Measurements from ENCODE around the gene IRF2.

Gene IRF2

DNA sequence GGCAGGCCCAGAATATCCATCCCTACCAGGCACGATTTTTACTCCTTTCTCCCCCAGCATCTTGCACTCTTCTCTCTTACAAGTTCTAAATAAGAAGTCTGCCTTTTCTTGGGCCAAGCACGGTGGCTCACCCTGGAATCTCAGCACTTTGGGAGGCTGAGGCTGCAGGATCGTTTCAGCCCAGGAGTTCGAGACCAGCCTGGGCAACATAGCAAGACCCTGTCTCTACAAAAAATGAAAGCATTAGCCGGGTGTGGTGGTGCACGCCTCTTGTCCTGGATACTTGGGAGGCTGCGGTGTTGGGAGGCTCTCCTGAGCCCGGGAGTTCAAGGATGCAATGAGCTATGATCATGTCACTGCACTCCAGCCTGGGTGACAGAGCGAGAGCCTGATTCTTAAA lies 64.8 kb downstream of the IRF2 start:
- no peak for DNase-seq (ENCODE audit: low read depth in 3 of 3)

DNA sequence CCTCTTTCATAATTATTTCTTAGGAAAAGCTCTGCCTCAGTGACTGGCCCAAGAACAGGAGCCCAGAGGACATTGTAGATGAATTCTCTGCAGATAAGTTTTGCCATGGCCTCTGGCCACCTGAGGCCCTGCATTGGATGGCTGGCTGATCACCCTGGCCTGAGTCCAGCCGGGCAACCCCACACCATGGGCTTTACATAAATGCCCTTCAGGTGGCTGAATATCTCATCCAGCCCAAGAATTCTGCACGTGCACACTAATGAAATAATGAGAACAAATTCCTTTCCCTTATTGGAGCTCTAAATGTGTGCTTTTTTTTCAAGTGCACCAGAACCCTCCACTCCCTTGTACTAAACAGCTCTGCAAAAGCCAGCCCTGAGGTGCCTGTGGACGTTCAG lies 65.7 kb downstream of the IRF2 start:
- no peak for DNase-seq (ENCODE audit: low read depth in 3 of 3)

- DNase-seq (ENCODE audit: low read depth in 3 of 3), result no peak
Measured at GRCh38 chr4:184408021-184408683, 66.2 kb downstream of the IRF2 start.

GRCh38 chr4:184406958-184407391 lies 67.4 kb downstream of the IRF2 start:
- DNase-seq (ENCODE audit: low read depth in 3 of 3), result no peak

DNA sequence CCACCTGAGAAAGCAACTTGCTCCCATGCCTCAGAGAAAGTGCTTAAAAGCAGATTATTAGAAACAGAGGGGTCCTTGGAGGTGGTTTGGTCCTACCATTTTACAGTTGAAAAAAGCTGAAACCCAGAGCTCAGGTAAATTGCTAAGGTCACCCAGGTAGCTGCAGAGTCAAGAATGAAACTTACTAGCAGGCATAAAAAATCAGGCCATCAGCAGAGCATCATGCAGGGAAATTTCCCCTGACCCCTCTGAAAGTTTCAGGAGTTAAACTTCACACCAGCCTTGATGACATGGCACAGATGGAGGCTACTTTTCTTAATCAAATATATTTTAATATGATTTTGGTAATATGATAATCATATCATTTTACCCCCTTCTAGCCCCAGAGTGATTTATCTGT lies 70.3 kb downstream of the IRF2 start:
- no peak for DNase-seq (ENCODE audit: low read depth in 3 of 3)

DNA sequence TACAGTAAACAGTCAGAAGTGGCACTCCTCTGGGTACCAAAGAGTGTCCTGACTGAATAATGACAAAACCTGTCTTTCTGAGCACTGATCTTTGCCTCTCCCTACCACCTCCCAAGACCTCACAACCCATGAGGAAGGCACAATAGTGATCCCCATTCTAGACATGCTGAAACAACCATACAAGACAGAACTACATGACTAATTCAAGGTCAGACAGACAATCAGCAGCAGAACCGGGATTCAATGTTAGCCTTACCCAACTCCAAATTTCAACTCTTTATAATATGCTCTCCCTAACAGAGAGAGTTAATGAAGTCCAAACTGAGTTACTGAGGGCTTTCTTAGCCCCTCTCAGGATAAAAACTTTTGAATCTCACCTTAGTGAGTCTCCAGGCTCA lies 71.0 kb downstream of the IRF2 start:
- no peak for DNase-seq (ENCODE audit: low read depth in 3 of 3)

GRCh38 chr4:184402740-184403383 lies 71.5 kb downstream of the IRF2 start:
- DNase-seq (ENCODE audit: low read depth in 3 of 3), result no peak

- DNase-seq (ENCODE audit: low read depth in 3 of 3), result no peak
Measured at GRCh38 chr4:184402239-184402638, 72.1 kb downstream of the IRF2 start.

- no peak for DNase-seq (ENCODE audit: low read depth in 3 of 3)
Measured at GRCh38 chr4:184401397-184402171, 72.8 kb downstream of the IRF2 start.

- DNase-seq (ENCODE audit: low read depth in 3 of 3), result no peak
Measured at GRCh38 chr4:184400891-184401290, 73.5 kb downstream of the IRF2 start.

DNA sequence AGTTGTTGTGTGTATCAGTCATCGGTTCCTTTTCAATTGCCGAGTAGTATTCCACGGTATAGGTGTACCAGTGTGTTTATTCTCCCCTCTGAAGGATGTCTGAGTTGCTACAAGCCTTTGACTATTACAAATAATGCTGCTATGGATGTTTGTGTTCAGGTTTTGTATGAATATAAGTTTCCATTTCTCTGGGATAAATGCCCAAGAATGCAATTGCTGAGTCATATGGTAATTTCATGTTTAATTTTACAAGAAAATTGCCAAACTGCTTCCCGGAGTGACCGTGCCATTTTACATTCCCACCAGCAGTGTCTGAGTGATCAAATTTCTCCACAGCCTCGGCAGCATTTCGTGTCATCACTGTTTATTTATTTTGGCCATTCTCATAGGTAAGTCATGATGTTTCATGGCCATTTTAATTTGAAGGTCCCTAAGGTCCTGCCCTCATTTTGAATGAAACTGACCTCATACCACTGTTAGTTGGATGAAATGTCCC lies 73.9 kb downstream of the IRF2 start:
- DNase-seq (ENCODE audit: low read depth in 3 of 3), result no peak

GRCh38 chr4:184399512-184399908 lies 74.8 kb downstream of the IRF2 start:
- no peak for DNase-seq (ENCODE audit: low read depth in 3 of 3)

- DNase-seq (ENCODE audit: low read depth in 3 of 3), result no peak
Measured at GRCh38 chr4:184398741-184399511, 75.4 kb downstream of the IRF2 start.

DNA sequence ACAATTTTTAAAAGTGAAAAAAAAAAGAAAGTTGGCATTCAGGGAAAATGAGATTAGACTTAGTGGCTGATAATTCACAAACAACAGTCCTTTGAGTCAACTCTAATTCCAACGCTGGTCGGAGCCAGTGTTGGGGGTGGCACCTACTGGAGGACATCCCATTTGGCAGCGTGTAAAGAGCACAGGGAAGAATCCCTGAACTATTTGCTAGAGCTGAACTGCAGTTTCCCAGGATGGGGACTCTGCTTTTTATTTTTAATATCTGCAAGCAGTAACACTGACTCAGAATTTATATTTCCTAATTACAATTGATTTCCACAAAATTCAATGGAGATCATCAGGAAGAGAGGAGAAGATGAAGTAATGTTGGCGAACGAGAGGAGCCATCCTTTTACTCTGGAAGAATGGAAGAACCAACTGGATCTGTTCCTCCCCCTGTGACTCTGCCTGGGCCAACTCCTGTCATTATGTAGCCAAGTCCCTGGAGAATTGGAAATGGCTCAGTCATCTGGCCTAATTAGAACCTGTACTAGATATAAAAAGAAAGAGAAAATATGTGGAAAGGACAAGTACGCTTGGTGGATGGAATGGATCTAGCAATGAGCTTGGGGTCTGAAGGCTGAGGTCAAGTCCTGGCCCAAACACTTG lies 76.7 kb downstream of the IRF2 start:
- no peak for DNase-seq (ENCODE audit: low read depth in 3 of 3)

DNA sequence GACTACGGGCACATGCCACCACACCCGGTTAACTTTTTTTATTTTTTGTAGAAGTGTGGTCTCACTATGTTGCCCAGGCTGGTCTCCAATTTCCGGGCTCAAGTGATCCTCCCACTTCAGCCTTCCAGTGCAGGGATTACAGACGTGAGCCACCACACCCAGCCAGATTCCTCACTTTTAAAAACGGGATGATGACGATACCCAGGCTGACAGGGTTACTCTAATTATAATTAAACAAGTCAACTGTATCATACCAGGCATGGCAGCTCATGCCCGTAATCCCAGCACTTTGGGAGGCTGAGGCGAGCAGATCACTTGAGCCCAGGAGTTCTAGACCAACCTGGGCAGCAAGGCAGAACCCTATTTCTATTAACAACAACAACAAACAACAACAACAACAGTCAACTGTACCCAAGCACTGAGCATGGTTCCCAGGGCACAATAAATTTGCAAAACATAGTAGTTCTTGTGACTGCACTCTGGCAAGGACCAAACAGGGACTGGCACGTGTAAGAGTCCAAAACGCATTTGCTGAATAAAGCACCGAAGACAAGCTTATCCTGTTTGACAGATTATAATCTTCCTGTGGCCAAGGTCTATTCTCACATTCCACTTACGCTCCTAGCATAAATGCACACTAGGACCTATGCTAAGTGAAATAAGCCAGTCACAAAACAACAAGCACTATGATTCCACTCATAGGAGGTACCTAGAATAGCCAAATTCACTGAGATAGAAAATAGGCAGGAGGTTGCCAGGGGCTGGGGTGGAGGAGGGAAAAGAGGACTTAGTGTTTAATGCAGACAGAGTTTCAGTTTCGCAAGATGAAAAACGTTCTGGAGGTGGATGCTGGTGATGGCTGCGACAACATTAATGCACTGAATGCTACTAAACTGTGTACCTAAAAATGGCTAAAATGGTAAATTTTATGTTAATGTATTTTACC lies 77.5 kb downstream of the IRF2 start:
- no peak for DNase-seq (ENCODE audit: low read depth in 3 of 3)

GRCh38 chr4:184395971-184396391 lies 78.4 kb downstream of the IRF2 start:
- DNase-seq (ENCODE audit: low read depth in 3 of 3), result no peak

DNA sequence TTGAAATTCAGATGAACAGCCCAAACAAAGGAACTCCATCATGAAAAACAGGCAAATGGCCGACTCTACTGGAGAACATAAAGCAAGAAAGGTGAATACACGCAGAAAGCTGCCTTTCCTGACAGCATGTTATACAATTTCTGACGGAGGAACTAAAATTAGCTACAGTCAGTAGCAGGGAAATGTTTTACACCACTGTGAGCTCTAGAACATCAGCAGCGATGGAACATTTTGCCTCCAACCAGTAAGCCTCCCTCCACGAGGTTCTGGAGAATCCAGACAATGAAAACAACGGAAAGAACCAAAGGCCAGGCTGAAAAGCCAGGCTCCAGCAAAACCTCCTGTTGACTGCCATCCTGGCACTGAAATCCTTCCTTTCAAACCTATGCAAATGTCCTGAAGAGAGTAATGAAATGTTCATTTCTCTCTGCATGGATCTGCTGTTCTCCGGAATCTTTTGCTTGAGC lies 78.9 kb downstream of the IRF2 start:
- no peak for DNase-seq (ENCODE audit: low read depth in 3 of 3)

DNA sequence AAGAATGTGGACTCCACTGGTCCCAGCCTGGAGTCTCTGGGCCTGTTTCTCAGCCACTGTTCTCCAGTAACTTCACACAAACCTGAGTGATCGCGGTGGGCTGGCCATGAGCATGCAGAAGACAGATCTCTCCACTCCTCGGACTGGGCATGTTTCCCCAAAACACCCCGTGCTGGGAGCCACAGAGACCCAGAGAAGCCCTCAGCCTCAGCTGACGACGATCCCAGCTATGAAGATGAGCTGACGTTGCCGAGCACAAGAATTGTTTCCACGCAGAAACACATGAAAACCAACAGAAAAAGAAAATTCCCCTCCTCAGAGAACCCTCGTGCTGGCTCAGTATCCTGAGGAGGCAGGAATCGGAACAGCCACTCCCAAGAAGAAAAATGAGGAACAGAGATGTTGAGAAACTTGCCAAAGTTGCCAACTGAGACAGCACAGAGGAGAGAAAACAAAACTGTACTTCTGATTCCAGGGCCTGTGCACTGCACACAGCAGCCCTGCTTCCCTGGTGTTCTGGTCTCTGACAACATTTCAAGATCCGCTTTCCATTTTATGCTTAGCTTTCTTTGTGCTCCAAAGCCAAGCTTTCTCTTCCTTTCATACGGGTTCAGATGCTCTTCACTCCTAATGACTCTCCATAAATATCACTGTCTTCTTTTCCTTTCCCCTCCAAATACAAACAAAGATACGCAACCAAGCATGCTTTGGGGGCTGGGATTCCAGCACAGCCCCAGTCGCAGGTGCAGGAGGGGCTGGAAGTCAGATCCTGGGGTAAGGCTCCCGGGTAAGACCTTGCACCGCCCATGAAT lies 81.4 kb downstream of the IRF2 start:
- no peak for DNase-seq (ENCODE audit: low read depth in 3 of 3)

GRCh38 chr4:184392316-184392715 lies 82.0 kb downstream of the IRF2 start:
- DNase-seq (ENCODE audit: low read depth in 3 of 3), result no peak
